ENCODE measurements around the gene PCID2. TPM values are rescaled to one million over a fixed set of nuclear protein-coding genes. Genes with fewer than 3 reads are reported as not detected.

The PCID2 gene
- polyA plus RNA-seq, 1 donor from 2014 or later: 81.3 TPM

DNA sequence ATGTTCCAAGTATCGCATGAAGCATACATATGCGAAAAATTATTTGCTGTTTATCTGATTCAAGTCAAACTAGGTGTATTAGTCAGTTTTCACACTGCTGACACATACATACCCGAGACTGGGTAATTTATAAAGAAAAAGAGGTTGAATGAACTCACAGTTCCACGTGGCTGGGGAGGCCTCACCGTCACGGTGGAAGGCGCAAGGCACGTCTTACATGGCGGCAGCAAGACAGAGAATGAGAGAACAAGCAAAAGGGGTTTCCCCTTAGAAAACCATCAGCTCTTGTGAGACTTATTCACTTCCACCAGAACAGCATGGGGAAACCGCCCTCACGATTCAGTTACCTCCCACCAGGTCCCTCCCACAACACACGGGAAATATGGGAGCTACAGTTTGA is 63.0 kb downstream of the PCID2 start:
- TF ChIP-seq SMC3 (conservative IDR thresholded peaks at IDR 0.05; ENCODE audit: poor library complexity): no peak
- TF ChIP-seq, protein P1, sequence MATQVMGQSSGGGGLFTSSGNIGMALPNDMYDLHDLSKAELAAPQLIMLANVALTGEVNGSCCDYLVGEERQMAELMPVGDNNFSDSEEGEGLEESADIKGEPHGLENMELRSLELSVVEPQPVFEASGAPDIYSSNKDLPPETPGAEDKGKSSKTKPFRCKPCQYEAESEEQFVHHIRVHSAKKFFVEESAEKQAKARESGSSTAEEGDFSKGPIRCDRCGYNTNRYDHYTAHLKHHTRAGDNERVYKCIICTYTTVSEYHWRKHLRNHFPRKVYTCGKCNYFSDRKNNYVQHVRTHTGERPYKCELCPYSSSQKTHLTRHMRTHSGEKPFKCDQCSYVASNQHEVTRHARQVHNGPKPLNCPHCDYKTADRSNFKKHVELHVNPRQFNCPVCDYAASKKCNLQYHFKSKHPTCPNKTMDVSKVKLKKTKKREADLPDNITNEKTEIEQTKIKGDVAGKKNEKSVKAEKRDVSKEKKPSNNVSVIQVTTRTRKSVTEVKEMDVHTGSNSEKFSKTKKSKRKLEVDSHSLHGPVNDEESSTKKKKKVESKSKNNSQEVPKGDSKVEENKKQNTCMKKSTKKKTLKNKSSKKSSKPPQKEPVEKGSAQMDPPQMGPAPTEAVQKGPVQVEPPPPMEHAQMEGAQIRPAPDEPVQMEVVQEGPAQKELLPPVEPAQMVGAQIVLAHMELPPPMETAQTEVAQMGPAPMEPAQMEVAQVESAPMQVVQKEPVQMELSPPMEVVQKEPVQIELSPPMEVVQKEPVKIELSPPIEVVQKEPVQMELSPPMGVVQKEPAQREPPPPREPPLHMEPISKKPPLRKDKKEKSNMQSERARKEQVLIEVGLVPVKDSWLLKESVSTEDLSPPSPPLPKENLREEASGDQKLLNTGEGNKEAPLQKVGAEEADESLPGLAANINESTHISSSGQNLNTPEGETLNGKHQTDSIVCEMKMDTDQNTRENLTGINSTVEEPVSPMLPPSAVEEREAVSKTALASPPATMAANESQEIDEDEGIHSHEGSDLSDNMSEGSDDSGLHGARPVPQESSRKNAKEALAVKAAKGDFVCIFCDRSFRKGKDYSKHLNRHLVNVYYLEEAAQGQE (IDR thresholded peaks at IDR 0.05; ENCODE audit: borderline replicate concordance): no peak
- no peak for TF ChIP-seq MXI1 (conservative IDR thresholded peaks at IDR 0.05; ENCODE audit: poor library complexity, severe bottlenecking)
- TF ChIP-seq EZH2 (IDR thresholded peaks at IDR 0.05; ENCODE audit: borderline replicate concordance, insufficient read depth, low read length, poor library complexity, severe bottlenecking): no peak
- TF ChIP-seq RAD21 (conservative IDR thresholded peaks at IDR 0.05): no peak
- no peak for TF ChIP-seq POLR2AphosphoS5 (IDR thresholded peaks at IDR 0.05)
- TF ChIP-seq, protein P2, sequence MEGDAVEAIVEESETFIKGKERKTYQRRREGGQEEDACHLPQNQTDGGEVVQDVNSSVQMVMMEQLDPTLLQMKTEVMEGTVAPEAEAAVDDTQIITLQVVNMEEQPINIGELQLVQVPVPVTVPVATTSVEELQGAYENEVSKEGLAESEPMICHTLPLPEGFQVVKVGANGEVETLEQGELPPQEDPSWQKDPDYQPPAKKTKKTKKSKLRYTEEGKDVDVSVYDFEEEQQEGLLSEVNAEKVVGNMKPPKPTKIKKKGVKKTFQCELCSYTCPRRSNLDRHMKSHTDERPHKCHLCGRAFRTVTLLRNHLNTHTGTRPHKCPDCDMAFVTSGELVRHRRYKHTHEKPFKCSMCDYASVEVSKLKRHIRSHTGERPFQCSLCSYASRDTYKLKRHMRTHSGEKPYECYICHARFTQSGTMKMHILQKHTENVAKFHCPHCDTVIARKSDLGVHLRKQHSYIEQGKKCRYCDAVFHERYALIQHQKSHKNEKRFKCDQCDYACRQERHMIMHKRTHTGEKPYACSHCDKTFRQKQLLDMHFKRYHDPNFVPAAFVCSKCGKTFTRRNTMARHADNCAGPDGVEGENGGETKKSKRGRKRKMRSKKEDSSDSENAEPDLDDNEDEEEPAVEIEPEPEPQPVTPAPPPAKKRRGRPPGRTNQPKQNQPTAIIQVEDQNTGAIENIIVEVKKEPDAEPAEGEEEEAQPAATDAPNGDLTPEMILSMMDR (IDR thresholded peaks at IDR 0.05; ENCODE audit: poor library complexity, severe bottlenecking): no peak
- TF ChIP-seq EP300 (conservative IDR thresholded peaks at IDR 0.05; ENCODE audit: poor library complexity, severe bottlenecking): no peak
- no peak for TF ChIP-seq TAF1 (IDR thresholded peaks at IDR 0.05; ENCODE audit: low read depth)
- H3K79me2 ChIP-seq (replicated peaks; ENCODE audit: insufficient read depth, low read length): no peaks in the 10 kb centered on the region
- H3K4me2 ChIP-seq (ENCODE audit: low read length): no peak overlapping the region
- no peaks in the 10 kb centered on the region for H4K20me1 ChIP-seq (ENCODE audit: insufficient read depth)
- no peaks in the 10 kb centered on the region for H3K27me3 ChIP-seq (ENCODE audit: insufficient read depth, low read depth, low read length)
- H2AFZ ChIP-seq (ENCODE audit: low read depth, low read length): no peak overlapping the region
- H3K36me3 ChIP-seq (ENCODE audit: insufficient read depth, low read length): no peaks in the 10 kb centered on the region
- no peaks in the 10 kb centered on the region for H3F3A ChIP-seq (ENCODE audit: insufficient read depth, low read length, poor library complexity, severe bottlenecking)
- no peaks in the 10 kb centered on the region for H3K9me3 ChIP-seq (ENCODE audit: low read length)
- H3K27ac ChIP-seq (ENCODE audit: low read length): no peak overlapping the region
- H3K9ac ChIP-seq (ENCODE audit: low read length): no peak overlapping the region
- no peak overlapping the region for H3K4me3 ChIP-seq (ENCODE audit: low read length)
- H3K9me2 ChIP-seq (ENCODE audit: insufficient read depth, low read length): no peaks in the 10 kb centered on the region

DNA sequence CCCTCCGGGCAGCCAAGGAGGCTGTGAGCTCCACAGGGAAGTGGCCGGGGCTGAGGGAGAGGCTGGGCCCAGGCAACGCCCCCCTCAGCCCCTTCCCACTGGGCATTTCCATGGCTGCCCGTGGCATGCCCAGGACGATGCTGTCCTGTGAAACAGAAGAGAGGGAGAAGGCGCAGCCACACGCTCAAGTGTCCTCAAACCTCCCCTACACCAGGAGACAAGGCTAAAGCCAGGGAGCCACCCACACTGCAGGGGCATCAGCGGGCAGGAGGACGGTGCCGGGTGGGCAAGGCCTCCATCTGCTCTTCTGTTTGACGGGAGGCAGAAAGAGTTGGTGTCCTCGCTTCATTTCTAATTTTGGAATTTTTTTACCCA is 64.2 kb downstream of the PCID2 start:
- no peaks in the 10 kb centered on the region for H3K27me3 ChIP-seq (ENCODE audit: insufficient read depth, low read depth, low read length)
- no peak overlapping the region for H2AFZ ChIP-seq (ENCODE audit: low read depth, low read length)
- H3F3A ChIP-seq (ENCODE audit: insufficient read depth, low read length, poor library complexity, severe bottlenecking): no peaks in the 10 kb centered on the region
- H3K27ac ChIP-seq (ENCODE audit: low read length): no peak overlapping the region
- no peaks in the 10 kb centered on the region for H3K79me2 ChIP-seq (replicated peaks; ENCODE audit: insufficient read depth, low read length)
- TF ChIP-seq POLR2AphosphoS5 (IDR thresholded peaks at IDR 0.05) (no peak), RAD21 (conservative IDR thresholded peaks at IDR 0.05) (no peak), TAF1 (IDR thresholded peaks at IDR 0.05; ENCODE audit: low read depth) (no peak), EP300 (conservative IDR thresholded peaks at IDR 0.05; ENCODE audit: poor library complexity, severe bottlenecking) (no peak), MXI1 (conservative IDR thresholded peaks at IDR 0.05; ENCODE audit: poor library complexity, severe bottlenecking) (no peak), EZH2 (IDR thresholded peaks at IDR 0.05; ENCODE audit: borderline replicate concordance, insufficient read depth, low read length, poor library complexity, severe bottlenecking) (no peak), SMC3 (conservative IDR thresholded peaks at IDR 0.05; ENCODE audit: poor library complexity) (no peak)
- TF ChIP-seq, protein P1 (IDR thresholded peaks at IDR 0.05; ENCODE audit: borderline replicate concordance): no peak
- TF ChIP-seq, protein P2 (IDR thresholded peaks at IDR 0.05; ENCODE audit: poor library complexity, severe bottlenecking): no peak
- no peaks in the 10 kb centered on the region for H3K9me2 ChIP-seq (ENCODE audit: insufficient read depth, low read length)
- no peak overlapping the region for H3K4me3 ChIP-seq (ENCODE audit: low read length)
- no peak overlapping the region for H3K9ac ChIP-seq (ENCODE audit: low read length)
- no peaks in the 10 kb centered on the region for H4K20me1 ChIP-seq (ENCODE audit: insufficient read depth)
- no peak overlapping the region for H3K4me2 ChIP-seq (ENCODE audit: low read length)
- no peaks in the 10 kb centered on the region for H3K9me3 ChIP-seq (ENCODE audit: low read length)
- H3K36me3 ChIP-seq (ENCODE audit: insufficient read depth, low read length): no peaks in the 10 kb centered on the region
